BJ (cell line): Measurements from ENCODE around the gene CDC42BPB. TPM values are rescaled to one million over a fixed set of nuclear protein-coding genes. Genes with fewer than 3 reads are reported as not detected.

Experiments used
- CTCF ChIA-PET: fragments of 350-600 bp; formaldehyde crosslinking; extraction: SDS; loops from one replicate; lab custom pipeline; 2021; ENCODE audit warnings: antibody characterized with exemption, inconsistent platforms; lab: Yijun Ruan, JAX
- POLR2A ChIA-PET: fragments of 300-600 bp; sonication (Branson Sonifier 250); formaldehyde crosslinking; extraction: SDS; loops from one replicate; lab custom pipeline; 2021; ENCODE audit warnings: antibody characterized with exemption; lab: Charles Lee
- DNase-seq: peaks from one replicate; pipeline ENCODE4 v3.0.0-alpha.2; 2011; ENCODE audit warnings: low read depth
- H3K27me3 ChIP-seq: 2 replicates; pipeline ENCODE4 v1.6.0; 2011; ENCODE audit warnings: low read length; ENCODE audit not compliant: control insufficient read depth, insufficient read depth
- H3K36me3 ChIP-seq: 2 replicates; pipeline ENCODE4 v1.5.1; 2011; ENCODE audit warnings: low read length; ENCODE audit not compliant: control insufficient read depth, insufficient read depth
- H3K4me3 ChIP-seq: 2 replicates; pipeline ENCODE4 v1.5.1; 2011; ENCODE audit warnings: low read depth, mild to moderate bottlenecking, control low read depth, low read length
- CTCF ChIP-seq: IDR thresholded peaks from 2 replicates; pipeline ENCODE4 v1.5.1; 2011; ENCODE audit warnings: low read depth, mild to moderate bottlenecking, control low read depth, inconsistent platforms, low read length, moderate library complexity; ENCODE audit not compliant: insufficient read depth
- polyA plus RNA-seq: library from polyadenylated mRNA; depleted of rRNA; stranded (reverse); fragments of >200 nt; gene quantifications from 2 replicates; pipeline ENCODE4 v1.2.3, GENCODE V29; 2011

The CDC42BPB gene
- polyA plus RNA-seq, 1 experiment, result 66.5 TPM

- H3K27me3 ChIP-seq, result no peaks in the 10 kb centered on the region
- POLR2A ChIA-PET, result no interaction called here
- H3K4me3 ChIP-seq, result no peak overlapping the region
- H3K36me3 ChIP-seq, result peaks cover 19% of the 10 kb centered on the region
- no peak for TF ChIP-seq CTCF
- DNase-seq, result no peak
- CTCF ChIA-PET, result no interaction called here
Observed at GRCh38 chr14:102985665-102986064, 71.7 kb downstream of the CDC42BPB start.

GRCh38 chr14:102984336-102985102 is 72.8 kb downstream of the CDC42BPB start:
- POLR2A ChIA-PET, result no interaction called here
- H3K36me3 ChIP-seq, result peaks cover 18% of the 10 kb centered on the region

GRCh38 chr14:102983496-102983895 is 73.9 kb downstream of the CDC42BPB start:
- Histone ChIP-seq H3K27me3 (no peaks in the 10 kb centered on the region), H3K4me3 (no peak overlapping the region), H3K36me3 (peaks cover 18% of the 10 kb centered on the region)
- ChIA-PET POLR2A (no interaction called here), CTCF (interaction anchor here (1.0 kb wide), 1 partner anchor 290 kb away, joined by 6 read pairs; no protein-coding TSS in a partner anchor)
- TF ChIP-seq CTCF, result no peak
- no peak for DNase-seq

More at GRCh38 chr14:102984336-102985102, 72.8 kb downstream of the CDC42BPB start:
- TF ChIP-seq CTCF, result no peak
- CTCF ChIA-PET, result interaction anchor here (1.0 kb wide), 1 partner anchor 291 kb away, joined by 6 read pairs; no protein-coding TSS in a partner anchor
- H3K4me3 ChIP-seq, result no peak overlapping the region
- H3K27me3 ChIP-seq, result no peaks in the 10 kb centered on the region
- no peak for DNase-seq

- ChIA-PET CTCF (interaction anchor here (1.0 kb wide), 1 partner anchor 289 kb away, joined by 6 read pairs; no protein-coding TSS in a partner anchor), POLR2A (no interaction called here)
- DNase-seq, result no peak
- Histone ChIP-seq H3K27me3 (no peaks in the 10 kb centered on the region), H3K36me3 (peaks cover 20% of the 10 kb centered on the region), H3K4me3 (no peak overlapping the region)
- TF ChIP-seq CTCF, result no peak
Observed at GRCh38 chr14:102982852-102983470, 74.4 kb downstream of the CDC42BPB start.

GRCh38 chr14:102980409-102980810 is 76.9 kb downstream of the CDC42BPB start:
- Histone ChIP-seq H3K4me3 (no peak overlapping the region), H3K27me3 (no peaks in the 10 kb centered on the region), H3K36me3 (peaks cover 28% of the 10 kb centered on the region)
- no peak for TF ChIP-seq CTCF
- ChIA-PET CTCF (interaction anchor here (0.6 to 1.6 kb wide), 2 partner anchors 21 to 286 kb away, joined by 3 to 5 read pairs; no protein-coding TSS in a partner anchor), POLR2A (no interaction called here)
- DNase-seq, result peak; percentile 8
